NCI-H524 treated with DMSO at 0.1 percent for 48 hours (cell line): ENCODE data around the gene AURKA.

Experiments
- DNase-seq: peaks from one replicate; lab custom pipeline; 2025; lab: John Stamatoyannopoulos, UW

The AURKA gene

GRCh38 chr20:56392132-56392880 lies at the start of gene AURKA, which contains the start of gene CSTF1:
Gene AURKA, minus strand, starts transcription at chr20:56392215. Its CDS starts 4,018 bp downstream, at chr20:56388197.
Gene CSTF1, plus strand, starts transcription at chr20:56392645. Its CDS starts 2,908 bp downstream, at chr20:56395553.
- peak; percentile 95 for DNase-seq

GRCh38 chr20:56440346-56441007 lies 48.5 kb upstream of the AURKA start:
- DNase-seq = no peak

- no peak for DNase-seq
These were observed 47.8 kb upstream of the AURKA start for GRCh38 chr20:56439771-56440291.

GRCh38 chr20:56438284-56438683 lies 46.3 kb upstream of the AURKA start:
- DNase-seq = no peak

DNA sequence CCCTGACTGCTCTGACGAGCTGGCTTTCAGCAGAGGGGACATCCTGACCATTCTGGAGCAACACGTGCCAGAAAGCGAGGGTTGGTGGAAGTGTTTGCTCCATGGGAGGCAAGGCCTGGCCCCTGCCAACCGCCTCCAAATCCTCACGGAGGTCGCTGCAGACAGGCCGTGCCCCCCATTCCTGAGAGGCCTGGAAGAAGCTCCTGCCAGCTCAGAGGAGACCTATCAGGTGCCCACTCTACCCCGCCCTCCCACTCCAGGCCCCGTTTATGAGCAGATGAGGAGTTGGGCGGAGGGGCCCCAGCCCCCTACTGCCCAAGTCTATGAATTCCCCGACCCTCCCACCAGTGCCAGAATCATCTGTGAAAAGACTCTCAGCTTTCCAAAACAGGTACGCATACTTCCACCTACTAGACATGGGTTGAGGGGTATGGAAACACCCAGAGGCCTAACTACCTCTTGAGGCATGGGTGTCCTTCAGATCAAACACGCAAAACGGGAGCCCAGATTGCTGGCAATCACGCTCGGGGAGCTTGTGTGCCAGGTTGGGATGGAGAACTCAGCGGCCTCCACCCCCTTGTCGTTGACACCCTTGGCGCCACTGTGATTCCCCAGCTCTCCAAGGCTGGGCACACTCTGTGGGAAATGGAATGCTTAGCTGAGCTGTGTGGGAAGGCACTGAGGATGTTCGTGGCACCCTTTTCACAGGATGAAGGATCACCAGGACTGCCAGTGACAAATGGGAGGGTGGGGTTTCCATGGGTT lies 45.4 kb upstream of the AURKA start:
- no peak for DNase-seq

DNA sequence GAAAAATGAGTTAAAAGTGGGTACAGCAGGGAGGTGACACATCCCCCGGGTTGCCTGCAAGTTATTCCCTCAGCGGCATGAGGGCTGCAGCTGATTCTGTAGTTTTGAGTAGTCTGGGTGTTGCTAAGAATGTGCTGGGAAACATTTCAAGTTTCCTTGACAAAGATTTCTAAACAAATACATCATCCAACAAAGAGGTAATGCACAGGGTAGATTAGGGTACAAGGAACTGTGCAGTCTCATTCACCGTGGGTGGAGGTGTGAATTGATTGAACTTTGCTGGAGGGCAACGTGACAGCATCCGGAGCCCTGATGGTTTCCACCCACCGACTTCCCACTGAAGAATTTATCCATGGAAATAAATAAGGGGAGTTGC lies 41.9 kb upstream of the AURKA start:
- no peak for DNase-seq

- DNase-seq = no peak
These were observed 41.3 kb upstream of the AURKA start for GRCh38 chr20:56433221-56433879.

- no peak for DNase-seq
These were observed 39.5 kb upstream of the AURKA start for GRCh38 chr20:56431471-56431870.

GRCh38 chr20:56430957-56431356 lies 38.9 kb upstream of the AURKA start:
- no peak for DNase-seq

DNA sequence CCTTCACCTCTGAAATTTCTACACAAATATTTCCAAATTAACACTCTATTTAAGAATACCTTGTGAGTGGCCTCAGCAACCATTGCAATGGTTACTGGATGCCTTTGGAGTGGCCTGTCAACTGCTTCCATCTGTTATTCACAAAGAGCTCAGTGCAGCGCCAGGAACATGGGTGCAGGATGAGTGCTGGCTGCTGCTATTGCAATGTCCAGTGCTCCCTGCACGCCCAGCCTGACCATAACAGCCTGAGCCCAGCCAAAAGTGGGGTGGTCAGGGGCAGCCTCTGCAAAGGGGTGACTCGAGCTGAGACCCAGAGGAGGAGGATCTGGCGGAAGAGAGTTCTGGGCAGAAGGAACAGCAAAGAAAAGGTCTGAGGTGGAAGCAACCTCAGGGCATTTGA lies 38.4 kb upstream of the AURKA start:
- DNase-seq = no peak

DNA sequence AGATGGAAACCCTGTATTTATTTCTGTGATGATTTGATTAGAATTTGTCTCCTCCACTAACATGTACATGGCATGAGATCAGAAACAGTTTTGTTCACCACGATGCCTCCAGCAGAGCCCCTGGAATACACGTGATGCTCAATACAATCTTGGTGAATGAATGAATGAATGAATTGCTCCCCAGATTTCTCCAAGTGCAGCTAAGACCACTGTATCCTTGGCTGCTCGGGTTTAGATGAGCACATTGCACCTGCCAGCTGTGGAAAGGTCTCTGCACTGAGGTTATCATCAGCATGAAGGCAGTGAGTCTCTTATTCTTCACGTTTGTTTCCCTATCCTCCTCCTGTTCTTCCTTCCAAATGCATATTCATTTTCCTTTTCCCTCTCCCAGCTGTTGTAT lies 37.9 kb upstream of the AURKA start:
- DNase-seq = no peak

DNA sequence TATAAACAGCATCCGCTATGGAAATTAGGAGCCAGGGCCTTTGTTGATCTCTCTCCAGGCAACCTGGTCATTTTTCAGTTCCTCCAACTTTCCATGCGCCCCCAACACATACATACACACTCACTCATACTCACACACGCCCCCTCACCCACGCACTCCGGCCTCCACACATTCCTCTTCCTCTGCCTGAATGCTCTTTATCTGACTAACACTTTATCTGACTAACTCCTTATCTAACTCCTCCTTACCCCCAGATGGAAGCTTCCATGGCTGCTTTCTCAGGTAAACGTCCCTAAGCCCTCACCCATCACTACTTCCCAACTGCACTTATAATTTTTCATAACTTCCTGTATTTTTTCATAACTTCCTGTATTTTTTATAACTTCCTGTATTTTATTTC lies 37.5 kb upstream of the AURKA start:
- no peak for DNase-seq

- no peak for DNase-seq
These were observed 36.9 kb upstream of the AURKA start for GRCh38 chr20:56428881-56429280.

- no peak for DNase-seq
These were observed 36.4 kb upstream of the AURKA start for GRCh38 chr20:56428410-56428809.

- no peak for DNase-seq
These were observed 35.8 kb upstream of the AURKA start for GRCh38 chr20:56427797-56428196.

GRCh38 chr20:56426926-56427325 lies 34.9 kb upstream of the AURKA start:
- no peak for DNase-seq

GRCh38 chr20:56426026-56426425 lies 34.0 kb upstream of the AURKA start:
- no peak for DNase-seq

DNA sequence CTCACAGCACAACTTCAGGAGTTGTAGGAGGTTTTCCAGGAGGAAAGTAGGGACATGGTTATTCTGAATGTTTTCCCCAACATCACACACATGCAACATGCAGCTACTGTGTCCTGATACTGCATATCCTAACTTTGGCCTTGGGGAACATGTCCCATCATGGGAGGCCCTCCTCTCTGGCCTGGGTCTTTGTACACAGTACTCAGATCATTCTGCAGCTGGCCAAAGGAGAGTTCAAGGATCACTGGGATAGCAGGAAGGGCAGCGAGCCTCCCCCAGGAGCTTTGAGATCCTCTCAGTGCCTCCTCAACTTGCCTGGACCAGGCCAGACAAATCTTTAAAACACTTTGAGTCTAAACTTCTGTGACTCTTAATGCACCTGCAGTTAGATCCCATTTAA lies 32.9 kb upstream of the AURKA start:
- DNase-seq = no peak

DNA sequence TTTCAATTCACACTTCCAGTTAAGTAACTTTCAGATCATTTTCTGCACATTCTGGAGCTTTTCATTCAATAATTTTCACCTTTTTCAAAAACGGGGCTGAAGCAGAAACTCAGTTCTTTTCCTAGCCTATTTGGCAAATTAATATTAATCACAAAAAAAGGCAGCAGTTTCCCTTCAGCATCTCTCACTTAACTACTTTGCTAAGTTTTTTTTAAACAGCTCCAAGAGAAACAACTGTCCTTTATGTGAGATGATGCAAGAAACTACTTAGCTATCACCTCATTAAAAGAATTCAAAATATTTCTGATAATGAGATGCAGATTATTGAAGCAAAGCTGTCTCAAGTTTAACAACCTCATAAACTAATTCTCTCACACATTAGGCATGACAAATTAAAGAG lies 31.9 kb upstream of the AURKA start:
- no peak for DNase-seq

- no peak for DNase-seq
These were observed 31.2 kb upstream of the AURKA start for GRCh38 chr20:56423211-56423610.

- no peak for DNase-seq
These were observed 30.8 kb upstream of the AURKA start for GRCh38 chr20:56422824-56423189.
